Astrocyte (in vitro differentiated cells and primary cell): ENCODE data around the gene RBBP8NL. TPM values are rescaled to one million over a fixed set of nuclear protein-coding genes. Genes with fewer than 3 reads are reported as not detected.

ENCODE experiments used
- DNase-seq: peaks from one replicate; pipeline ENCODE4 v3.0.0-alpha.2; 2010; ENCODE audit warnings: low read depth
- FAIRE-seq: peaks from 2 replicates; lab custom pipeline; 2011; peaks lifted over from hg19 to GRCh38; lab: Jason Lieb, UNC
- H2AFZ ChIP-seq: 2 replicates; pipeline ENCODE4 v1.6.0; 2012; ENCODE audit warnings: low read depth, low read length, inconsistent platforms
- H3K27ac ChIP-seq: 2 replicates; pipeline ENCODE4 v1.5.1; 2011; ENCODE audit warnings: low read depth, low read length, inconsistent platforms
- H3K27me3 ChIP-seq: 2 replicates; pipeline ENCODE4 v1.6.0; 2011; ENCODE audit warnings: low read length, inconsistent platforms; ENCODE audit not compliant: insufficient read depth
- H3K36me3 ChIP-seq: 2 replicates; pipeline ENCODE4 v1.5.1; 2011; ENCODE audit warnings: low read length, inconsistent platforms; ENCODE audit not compliant: insufficient read depth
- H3K4me1 ChIP-seq: 2 replicates; pipeline ENCODE4 v1.5.1; 2011; ENCODE audit warnings: low read length, inconsistent platforms; ENCODE audit not compliant: insufficient read depth
- H3K4me2 ChIP-seq: 2 replicates; pipeline ENCODE4 v1.6.0; 2012; ENCODE audit warnings: low read length, inconsistent platforms
- H3K4me3 ChIP-seq: 2 replicates; pipeline ENCODE4 v1.5.1; 2011; ENCODE audit warnings: low read depth, mild to moderate bottlenecking, low read length, inconsistent platforms; ENCODE audit not compliant: insufficient read depth
- H3K79me2 ChIP-seq: 2 replicates; pipeline ENCODE4 v1.6.0; 2012; ENCODE audit warnings: mild to moderate bottlenecking, low read length, inconsistent platforms; ENCODE audit not compliant: insufficient read depth
- H3K9ac ChIP-seq: 2 replicates; pipeline ENCODE4 v1.6.0; 2012; ENCODE audit warnings: mild to moderate bottlenecking, low read length, inconsistent platforms
- H3K9me3 ChIP-seq: 2 replicates; pipeline ENCODE4 v1.5.1; 2012; ENCODE audit warnings: low read depth, mild to moderate bottlenecking, low read length, inconsistent platforms; ENCODE audit not compliant: insufficient read depth
- H4K20me1 ChIP-seq: 2 replicates; pipeline ENCODE4 v1.6.0; 2012; ENCODE audit warnings: low read length, inconsistent platforms; ENCODE audit not compliant: insufficient read depth
- H3K27ac Mint-ChIP-seq: one replicate; pipeline ENCODE4 v1.8.0; 2021; ENCODE audit warnings: mild to moderate bottlenecking, mixed read lengths; ENCODE audit not compliant: unreplicated experiment
- H3K27me3 Mint-ChIP-seq: one replicate; pipeline ENCODE4 v1.8.0; 2021; ENCODE audit warnings: low read depth, mixed read lengths; ENCODE audit not compliant: unreplicated experiment
- H3K36me3 Mint-ChIP-seq: one replicate; pipeline ENCODE4 v1.8.0; 2021; ENCODE audit warnings: low read depth, mixed read lengths; ENCODE audit not compliant: unreplicated experiment
- H3K4me1 Mint-ChIP-seq: one replicate; pipeline ENCODE4 v1.8.0; 2021; ENCODE audit warnings: low read depth, mixed read lengths; ENCODE audit not compliant: unreplicated experiment
- H3K4me3 Mint-ChIP-seq: one replicate; pipeline ENCODE4 v1.8.0; 2021; ENCODE audit warnings: mild to moderate bottlenecking, moderate library complexity, mixed read lengths; ENCODE audit not compliant: unreplicated experiment
- H3K9me3 Mint-ChIP-seq: one replicate; pipeline ENCODE4 v1.8.0; 2021; ENCODE audit warnings: mild to moderate bottlenecking, mixed read lengths; ENCODE audit not compliant: unreplicated experiment
- EZH2 ChIP-seq: IDR thresholded peaks from 2 replicates; pipeline ENCODE4 v1.6.1; 2012; ENCODE audit warnings: mild to moderate bottlenecking, low read length, inconsistent platforms; ENCODE audit not compliant: insufficient read depth
- total RNA-seq: library from RNA; stranded (reverse); gene quantifications from 2 replicates; pipeline ENCODE4 v1.2.1, GENCODE V29; 2021
- TF ChIP-seq, protein P1 (sequence below): IDR thresholded peaks from 2 replicates; pipeline ENCODE4 v1.5.1; 2011; ENCODE audit warnings: low read depth, mild to moderate bottlenecking, inconsistent platforms, low read length, moderate library complexity; ENCODE audit not compliant: insufficient read depth

Gene RBBP8NL
- total RNA-seq, 1 donor from 2014 or later = 0.14 TPM

DNA sequence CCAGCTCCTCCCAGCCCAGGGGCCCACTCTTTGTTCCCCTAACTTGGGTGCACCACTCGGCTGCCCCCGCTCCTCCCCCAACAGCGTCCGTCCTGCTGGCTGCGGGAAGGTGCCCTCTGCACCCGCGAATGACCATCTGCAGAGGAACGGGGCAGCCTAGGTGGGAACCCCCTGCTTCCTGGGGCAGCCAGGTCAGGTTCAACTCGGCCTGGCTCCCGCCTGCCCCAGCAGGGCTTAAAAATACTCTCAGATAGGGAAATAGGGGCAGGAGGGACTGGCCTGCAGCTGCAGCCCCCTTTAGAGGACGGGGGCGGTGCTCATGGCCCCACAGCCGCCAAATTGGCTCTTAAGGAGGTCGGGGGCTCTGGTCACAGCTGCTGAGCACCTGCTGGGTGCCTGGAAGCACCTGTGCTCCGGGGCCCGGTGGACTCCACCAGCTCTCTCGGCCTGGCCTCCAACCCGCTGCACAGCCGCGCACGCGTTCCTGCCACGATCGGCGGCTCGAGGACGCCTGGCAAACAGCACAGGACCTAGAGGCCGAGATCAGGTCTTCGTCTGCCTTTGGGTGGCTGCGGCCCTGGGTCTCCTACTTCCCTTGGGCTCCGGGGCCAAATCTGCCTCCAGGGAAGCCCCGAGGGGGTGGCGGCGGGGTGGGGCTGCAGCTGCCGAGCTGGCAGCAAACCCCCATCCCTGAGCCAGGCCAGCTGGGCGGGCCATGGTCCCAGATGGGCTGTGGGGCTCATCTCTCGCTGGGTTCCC, 59.5 kb downstream of the RBBP8NL start:
- no peak overlapping the region for H3K27ac ChIP-seq
- no peak for FAIRE-seq
- H3K27ac Mint-ChIP-seq = no peak overlapping the region

DNA sequence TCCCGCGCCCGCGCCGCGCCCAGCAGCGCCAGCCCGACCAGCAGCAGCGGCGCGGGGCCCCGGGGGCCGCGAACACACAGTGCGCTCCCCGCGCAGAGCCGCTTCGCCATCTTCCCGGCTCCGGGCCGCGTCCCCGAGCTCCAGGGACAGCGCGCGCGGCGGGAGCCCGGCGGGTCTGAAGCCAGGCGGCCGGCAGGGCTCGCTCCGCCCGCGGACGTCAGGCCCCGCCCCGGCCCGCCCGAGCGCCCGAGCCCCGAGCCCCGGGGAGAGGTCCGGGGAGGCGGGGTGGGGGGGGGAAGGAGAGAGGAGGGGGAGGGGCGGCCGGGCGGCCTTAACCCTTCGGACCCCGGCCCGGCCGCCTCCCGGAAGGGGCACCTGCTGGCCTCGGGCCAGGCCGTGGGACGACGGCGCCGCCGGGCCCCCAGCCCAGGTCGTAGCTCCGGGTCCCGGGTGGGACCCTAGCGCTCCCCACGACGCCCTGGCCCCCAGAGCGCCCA, 60.2 kb downstream of the RBBP8NL start, which contains the start of gene LAMA5:
LAMA5 (minus strand) TSS at position 177 of the 497 bp plus-strand sequence; CDS start at position 110, 67 bp downstream.
- Mint-ChIP-seq H3K9me3 (no peaks in the 10 kb centered on the region), H3K4me3 (peak within 1 kb of the TSS; percentile 77), H3K36me3 (no peaks in the 10 kb centered on the region), H3K27ac (no peak within 1 kb of the TSS), H3K4me1 (peaks cover 22% of the 10 kb centered on the region), H3K27me3 (no peaks in the 10 kb centered on the region)
- Histone ChIP-seq H4K20me1 (peaks cover 51% of the 10 kb centered on the region), H3K36me3 (no peaks in the 10 kb centered on the region), H3K9me3 (no peaks in the 10 kb centered on the region), H3K79me2 (peaks cover 14% of the 10 kb centered on the region), H3K4me2 (peak within 1 kb of the TSS; percentile 79), H2AFZ (no peak within 1 kb of the TSS), H3K4me1 (peaks cover 57% of the 10 kb centered on the region), H3K4me3 (peak within 1 kb of the TSS; percentile 59), H3K9ac (peak within 1 kb of the TSS; percentile 71), H3K27me3 (no peaks in the 10 kb centered on the region), H3K27ac (no peak within 1 kb of the TSS)
- DNase-seq (no peak), FAIRE-seq (no peak)
- no peak for TF ChIP-seq EZH2
- TF ChIP-seq, protein P1, sequence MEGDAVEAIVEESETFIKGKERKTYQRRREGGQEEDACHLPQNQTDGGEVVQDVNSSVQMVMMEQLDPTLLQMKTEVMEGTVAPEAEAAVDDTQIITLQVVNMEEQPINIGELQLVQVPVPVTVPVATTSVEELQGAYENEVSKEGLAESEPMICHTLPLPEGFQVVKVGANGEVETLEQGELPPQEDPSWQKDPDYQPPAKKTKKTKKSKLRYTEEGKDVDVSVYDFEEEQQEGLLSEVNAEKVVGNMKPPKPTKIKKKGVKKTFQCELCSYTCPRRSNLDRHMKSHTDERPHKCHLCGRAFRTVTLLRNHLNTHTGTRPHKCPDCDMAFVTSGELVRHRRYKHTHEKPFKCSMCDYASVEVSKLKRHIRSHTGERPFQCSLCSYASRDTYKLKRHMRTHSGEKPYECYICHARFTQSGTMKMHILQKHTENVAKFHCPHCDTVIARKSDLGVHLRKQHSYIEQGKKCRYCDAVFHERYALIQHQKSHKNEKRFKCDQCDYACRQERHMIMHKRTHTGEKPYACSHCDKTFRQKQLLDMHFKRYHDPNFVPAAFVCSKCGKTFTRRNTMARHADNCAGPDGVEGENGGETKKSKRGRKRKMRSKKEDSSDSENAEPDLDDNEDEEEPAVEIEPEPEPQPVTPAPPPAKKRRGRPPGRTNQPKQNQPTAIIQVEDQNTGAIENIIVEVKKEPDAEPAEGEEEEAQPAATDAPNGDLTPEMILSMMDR = no peak

More for the DNA sequence above, 59.5 kb downstream of the RBBP8NL start:
- H3K79me2 ChIP-seq = peaks cover 14% of the 10 kb centered on the region
- H3K9me3 ChIP-seq = no peaks in the 10 kb centered on the region
- peak; percentile 82 for TF ChIP-seq EZH2
- TF ChIP-seq, protein P1 = no peak
- Mint-ChIP-seq H3K9me3 (no peaks in the 10 kb centered on the region), H3K27me3 (no peaks in the 10 kb centered on the region), H3K4me1 (peaks cover 20% of the 10 kb centered on the region), H3K4me3 (peak overlapping the region; percentile 45), H3K36me3 (no peaks in the 10 kb centered on the region)
- peaks cover 45% of the 10 kb centered on the region for H4K20me1 ChIP-seq
- H3K9ac ChIP-seq = no peak overlapping the region
- no peak overlapping the region for H2AFZ ChIP-seq
- H3K36me3 ChIP-seq = no peaks in the 10 kb centered on the region
- H3K4me3 ChIP-seq = no peak overlapping the region
- H3K27me3 ChIP-seq = no peaks in the 10 kb centered on the region
- H3K4me2 ChIP-seq = peak overlapping the region; percentile 79
- H3K4me1 ChIP-seq = peaks cover 57% of the 10 kb centered on the region
- DNase-seq = no peak
